NCI-H2107 treated with DMSO at 0.1 percent for 48 hours (cell line): ENCODE measurements around the gene CA9.
"Not testable (repeated sequence)": the region's sequence is repeated elsewhere in the genome, so short reads cannot be mapped to it uniquely, and the experiment has no call there.

Experiments
- DNase-seq: peaks from one replicate; lab custom pipeline; 2025; ENCODE audit not compliant: unreplicated experiment; lab: John Stamatoyannopoulos, UW

CA9 gene

DNA sequence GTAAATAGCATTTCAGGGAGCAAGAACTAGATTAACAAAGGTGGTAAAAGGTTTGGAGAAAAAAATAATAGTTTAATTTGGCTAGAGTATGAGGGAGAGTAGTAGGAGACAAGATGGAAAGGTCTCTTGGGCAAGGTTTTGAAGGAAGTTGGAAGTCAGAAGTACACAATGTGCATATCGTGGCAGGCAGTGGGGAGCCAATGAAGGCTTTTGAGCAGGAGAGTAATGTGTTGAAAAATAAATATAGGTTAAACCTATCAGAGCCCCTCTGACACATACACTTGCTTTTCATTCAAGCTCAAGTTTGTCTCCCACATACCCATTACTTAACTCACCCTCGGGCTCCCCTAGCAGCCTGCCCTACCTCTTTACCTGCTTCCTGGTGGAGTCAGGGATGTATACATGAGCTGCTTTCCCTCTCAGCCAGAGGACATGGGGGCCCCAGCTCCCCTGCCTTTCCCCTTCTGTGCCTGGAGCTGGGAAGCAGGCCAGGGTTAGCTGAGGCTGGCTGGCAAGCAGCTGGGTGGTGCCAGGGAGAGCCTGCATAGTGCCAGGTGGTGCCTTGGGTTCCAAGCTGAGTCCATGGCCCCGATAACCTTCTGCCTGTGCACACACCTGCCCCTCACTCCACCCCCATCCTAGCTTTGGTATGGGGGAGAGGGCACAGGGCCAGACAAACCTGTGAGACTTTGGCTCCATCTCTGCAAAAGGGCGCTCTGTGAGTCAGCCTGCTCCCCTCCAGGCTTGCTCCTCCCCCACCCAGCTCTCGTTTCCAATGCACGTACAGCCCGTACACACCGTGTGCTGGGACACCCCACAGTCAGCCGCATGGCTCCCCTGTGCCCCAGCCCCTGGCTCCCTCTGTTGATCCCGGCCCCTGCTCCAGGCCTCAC lies at the start of gene CA9:
Gene CA9 (plus strand): TSS at position 797 of the 893 bp plus-strand sequence. CDS start 32 bp downstream, at position 829.
- peak; percentile 39 for DNase-seq

DNA sequence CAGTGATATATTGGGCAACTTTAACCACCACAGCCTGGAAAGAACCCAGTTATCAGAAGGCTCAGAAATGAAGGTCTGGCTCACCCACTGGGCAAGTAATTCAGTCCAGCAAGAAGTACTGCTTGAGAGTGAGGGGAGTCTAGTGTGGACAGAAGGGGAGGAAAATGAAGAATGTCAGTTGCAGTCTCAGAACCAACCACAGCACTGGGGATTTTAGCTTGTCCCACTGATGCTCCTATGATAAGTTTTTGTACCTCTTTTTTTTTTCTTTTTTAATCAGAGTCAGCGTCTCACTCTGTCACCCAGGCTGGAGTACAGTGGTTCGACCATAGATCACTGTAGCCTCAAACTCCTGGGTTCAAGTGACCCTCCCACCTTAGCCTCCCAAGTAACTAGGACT lies 46.2 kb upstream of the CA9 start:
- no peak for DNase-seq

DNA sequence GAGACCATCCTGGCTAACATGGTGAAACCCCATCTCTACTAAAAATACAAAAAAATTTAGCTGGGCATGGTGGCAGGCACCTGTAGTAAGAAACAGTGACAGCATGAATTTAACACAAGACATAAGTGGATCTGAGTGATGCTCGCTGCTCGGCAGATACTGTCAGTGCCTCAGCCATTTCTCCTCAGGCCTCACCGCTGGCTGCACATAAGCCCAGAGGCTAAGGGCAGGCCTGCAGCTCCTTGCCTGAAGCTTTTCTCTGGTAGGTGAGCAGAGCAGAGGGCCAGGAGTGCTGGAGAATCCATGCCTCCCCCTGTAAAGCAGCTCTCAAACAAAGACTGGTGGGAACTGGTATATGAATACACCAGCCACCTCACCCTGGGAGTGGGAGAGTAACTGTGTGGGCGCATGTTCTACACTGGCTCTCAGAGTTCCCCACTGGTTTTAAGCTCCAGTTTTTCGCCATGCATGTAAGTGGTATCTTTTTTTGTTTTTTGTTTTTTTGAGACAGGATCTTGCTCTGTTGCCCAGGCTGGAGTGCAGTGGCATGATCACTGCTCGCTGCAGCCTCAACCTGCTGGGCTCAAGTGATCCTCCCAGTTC lies 45.2 kb upstream of the CA9 start:
- no peak for DNase-seq

DNA sequence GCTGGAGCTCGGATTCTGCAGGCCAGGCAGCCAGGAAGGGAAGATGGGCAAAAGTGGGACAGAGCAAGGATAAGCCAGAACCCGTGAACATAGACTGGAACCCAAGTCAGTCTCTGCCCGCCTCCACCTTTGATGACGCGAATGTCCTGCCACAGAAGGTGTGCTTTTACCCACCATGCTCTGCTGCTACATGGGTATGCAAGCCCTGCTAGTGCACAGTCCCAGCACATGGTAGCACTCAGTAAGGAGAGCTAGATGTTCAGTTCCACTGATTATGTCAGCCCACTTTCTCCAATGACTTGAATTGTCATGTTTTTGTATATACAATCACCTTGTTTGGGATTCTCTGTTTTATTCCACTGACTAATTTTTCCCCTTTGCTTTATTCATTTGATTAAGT lies 44.1 kb upstream of the CA9 start:
- no peak for DNase-seq

DNA sequence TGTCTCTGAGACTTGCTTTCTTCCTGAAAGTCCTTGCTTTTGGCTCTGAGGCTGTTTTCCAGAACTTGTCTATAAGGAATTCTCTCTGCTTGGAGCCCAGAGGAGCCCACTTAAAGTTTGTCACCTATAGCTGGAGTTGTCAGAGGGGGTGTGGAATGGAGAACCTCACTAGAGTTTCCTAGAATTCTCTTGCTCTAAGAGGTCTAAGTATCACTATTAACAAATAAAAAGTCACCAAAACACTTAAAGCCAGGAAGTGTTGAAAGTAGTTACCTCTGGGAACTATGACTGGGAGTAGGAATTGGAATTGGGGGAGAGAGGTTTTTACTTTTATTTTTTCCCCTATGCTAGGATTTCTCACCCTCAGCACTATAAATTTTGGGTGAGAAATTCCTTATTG lies 38.0 kb upstream of the CA9 start:
- no peak for DNase-seq

DNA sequence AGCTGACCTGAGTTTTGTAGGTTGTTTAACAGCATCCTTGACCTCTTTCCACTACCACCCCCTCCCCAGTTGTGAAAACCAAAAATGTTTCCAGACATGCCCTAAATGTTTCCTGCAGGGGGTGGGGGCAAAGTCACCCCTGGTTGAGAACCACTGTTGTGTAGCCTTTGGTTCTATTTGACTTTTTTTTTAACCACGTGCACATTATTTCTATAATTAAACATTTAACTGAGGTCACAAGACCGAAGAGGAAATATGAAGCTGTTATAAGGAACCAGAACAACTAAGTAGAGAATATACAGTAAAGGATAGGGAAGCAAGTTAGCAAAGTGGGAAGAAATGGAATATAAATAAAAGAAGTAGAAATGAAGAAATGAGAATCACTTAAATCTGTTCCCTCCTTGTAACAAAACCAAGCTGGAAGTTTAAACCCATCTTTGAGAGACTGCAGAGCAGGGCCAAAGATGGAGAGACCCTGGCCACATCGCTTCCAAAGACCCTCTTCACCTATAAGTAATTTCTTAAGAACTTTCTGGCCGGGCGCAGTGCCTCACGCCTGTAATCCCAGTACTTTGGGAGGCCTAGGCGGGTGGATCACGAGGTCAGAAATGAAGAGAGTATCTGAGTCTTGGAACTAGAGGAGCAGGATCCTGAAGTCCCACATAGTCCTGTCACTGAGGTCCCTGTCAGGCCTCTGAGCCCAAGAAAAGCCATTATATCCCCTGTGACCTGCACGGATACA lies 37.4 kb upstream of the CA9 start:
- no peak for DNase-seq

DNA sequence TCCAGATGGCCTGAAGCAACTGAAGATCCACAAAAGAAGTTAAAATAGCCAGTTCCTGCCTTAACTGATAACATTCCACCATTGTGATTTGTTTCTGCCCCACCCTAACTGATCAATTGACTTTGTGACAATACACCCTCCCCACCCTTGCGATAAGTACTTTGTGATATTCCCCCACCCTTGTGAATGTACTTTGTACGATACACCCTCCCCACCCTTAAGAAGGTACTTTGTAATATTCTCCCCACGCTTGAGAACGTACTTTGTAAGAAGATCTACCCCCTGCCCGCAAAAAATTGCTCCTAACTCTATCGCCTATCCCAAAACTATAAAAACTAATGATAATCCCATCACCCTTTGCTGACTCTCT lies 36.9 kb upstream of the CA9 start:
- DNase-seq: not testable (repeated sequence)

DNA sequence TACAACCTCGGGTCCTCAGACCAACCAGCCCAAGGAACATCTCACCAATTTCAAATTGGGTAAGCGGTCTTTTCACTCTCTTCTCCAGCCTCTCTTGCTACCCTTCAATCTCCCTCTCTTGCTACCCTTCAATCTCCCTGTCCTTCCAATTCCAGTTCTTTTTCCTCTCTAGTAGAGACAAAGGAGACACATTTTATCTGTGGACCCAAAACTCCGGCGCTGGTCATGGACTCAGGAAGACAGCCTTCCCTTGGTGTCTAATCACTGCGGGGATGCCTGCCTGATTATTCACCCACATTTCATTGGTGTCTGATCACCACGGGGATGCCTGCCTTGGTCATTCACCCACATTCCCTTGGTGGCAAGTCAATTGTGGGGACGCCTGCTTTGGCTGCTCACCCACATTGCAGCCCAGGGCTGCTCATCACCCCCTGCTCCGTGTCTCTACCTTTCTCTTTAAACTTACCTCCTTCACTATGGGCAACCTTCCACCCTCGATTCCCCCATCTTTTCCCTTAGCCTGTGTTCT lies 36.2 kb upstream of the CA9 start:
- not testable (repeated sequence) for DNase-seq

DNA sequence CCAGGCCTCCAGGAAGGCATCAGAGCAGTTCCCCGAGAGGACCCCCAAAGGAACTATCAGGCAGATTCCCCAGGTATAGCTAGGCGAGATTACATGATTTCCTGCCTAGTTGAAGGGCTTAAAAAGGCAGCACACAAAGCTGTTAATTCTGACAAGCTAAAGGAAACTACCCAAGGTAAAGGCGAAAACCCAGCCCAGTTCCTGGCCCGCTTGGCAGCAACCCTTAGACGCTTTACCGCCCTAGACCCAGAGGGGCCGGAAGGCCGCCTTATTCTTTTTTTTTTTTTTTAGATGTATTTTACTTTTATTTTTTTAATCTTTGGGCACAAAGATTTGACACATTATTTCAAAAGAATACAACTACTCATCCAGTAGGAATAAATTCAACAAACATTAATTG lies 35.0 kb upstream of the CA9 start:
- not testable (repeated sequence) for DNase-seq

DNA sequence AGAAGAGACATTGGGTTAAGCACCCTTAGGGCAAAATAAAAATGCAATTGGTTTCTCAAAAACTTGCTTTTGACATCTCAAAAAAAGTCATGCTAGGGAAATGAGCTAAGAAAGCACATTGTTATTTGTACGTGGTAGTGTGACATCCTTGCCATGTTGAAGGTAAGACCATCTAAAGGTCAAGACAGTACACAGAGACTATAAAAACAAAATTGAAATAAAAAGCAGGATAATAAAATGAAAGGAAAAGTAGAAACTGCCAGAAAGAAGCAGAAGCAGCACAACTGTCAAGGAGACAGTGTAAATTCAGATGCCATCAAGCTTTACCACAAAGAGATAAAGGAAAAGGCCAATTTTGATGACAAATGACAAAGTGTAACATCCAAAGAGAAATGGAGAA lies 34.5 kb upstream of the CA9 start:
- DNase-seq: not testable (repeated sequence)

DNA sequence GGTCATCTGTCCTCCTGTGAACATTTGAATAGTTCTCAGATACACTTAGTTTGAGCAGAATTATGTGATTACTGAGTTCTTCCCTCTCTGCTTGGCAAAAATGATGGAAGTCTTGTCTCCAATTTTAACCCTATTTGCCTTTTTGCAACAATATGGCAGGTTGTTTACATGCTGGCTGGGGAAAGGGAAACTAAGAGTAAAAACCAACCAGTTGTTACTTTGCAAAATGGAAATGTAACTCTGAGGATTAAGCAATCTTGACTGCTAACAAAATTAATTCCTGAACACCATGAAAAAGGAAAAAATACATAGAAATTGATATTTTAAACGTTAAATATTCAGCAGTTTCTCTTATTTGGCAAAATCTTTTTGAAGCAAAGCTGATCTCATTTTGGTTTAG lies 34.1 kb upstream of the CA9 start:
- no peak for DNase-seq

DNA sequence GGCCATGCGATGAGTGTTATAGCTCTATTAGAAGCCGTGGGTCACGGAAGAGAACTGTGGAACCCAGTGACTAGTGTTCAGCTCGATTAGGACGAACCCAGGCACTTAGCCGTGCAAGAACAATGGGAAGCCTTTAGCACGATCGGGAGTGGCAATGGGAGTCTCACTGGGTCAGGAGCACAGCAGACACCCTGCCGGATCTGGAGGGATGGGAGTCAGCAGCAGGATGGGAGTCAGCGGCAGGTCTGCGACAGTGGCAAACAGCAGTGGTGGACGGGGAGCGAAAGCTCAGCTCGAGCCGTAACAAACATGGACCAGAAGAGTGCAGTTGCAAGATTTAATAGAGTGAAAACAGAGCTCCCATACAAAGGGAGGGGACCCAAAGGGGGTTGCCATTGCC lies 33.3 kb upstream of the CA9 start:
- DNase-seq: not testable (repeated sequence)

DNA sequence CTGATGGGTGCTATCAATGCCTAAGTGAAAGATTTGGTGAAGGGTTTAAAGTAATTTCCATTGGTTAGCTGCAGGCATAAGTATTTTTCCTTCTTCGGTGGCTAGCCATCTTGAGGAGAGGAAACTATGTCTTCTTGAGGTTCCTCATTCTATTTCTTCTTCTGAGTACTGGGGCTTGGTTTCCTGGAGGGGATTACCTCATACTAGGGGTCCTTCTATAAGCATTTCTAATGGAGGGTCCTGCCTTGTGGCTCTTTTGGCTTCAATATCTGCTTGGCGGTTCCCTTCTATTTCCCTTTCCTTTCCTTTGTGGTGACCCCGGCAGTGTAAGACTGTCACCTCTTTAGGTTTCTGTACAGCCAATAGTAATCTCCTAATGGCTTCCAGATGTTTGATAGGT lies 32.2 kb upstream of the CA9 start:
- not testable (repeated sequence) for DNase-seq

DNA sequence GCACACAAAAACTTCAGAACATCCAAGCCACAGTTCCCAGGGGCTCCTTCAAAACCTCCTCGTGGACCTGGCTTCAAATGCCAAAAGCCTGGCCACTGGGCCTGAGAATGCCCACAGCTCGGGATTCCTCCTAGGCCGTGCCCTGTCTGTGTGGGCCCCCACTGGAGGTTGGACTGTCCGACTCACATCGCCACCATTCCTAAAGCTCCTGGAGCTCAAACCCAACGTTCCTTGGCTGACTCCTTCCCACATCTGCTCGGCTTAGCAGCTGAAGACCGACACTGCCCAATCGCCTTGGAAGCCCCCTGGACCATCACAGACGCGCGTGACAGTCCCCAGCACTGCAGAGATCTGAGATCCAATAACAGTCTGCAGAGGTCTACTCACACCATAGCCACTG lies 30.7 kb upstream of the CA9 start:
- DNase-seq: no peak

DNA sequence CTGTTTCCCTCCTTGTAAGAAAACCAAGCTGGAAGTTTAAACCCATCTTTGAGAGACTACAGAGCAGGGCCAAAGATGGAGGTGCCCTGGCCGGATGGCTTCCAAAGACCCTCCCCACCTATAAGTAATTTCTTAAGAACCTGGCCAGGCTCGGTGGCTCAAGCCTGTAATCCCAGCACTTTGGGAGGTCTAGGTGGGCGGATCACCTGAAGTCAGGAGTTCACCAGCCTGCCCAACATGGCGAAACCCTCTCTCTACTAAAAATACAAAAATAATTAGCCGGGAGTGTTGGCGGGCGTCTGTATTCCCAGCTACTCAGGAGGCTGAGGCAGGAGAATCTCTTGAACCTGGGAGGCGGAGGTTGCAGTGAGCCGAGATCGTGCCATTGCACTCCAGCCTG lies 28.0 kb upstream of the CA9 start:
- DNase-seq: not testable (repeated sequence)

DNA sequence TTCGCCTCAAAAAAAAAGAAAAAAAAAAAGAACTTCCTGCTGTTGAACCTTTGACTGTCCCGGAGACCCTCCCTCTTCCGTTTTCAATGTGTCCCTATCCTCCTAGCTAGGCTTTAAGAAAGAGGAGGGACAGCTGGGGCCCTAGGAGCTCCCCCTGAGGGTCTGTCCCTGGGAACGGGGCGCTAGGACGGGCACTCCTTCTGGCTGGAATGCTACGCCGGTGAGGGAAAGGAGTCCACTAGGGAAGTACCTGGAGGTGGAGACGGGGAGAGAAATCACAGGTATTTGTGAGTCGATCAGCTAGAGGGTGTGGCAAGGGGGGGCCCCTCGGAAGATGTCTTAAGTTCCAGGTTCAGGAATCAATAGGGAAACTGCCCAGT lies 27.6 kb upstream of the CA9 start:
- DNase-seq: no peak

DNA sequence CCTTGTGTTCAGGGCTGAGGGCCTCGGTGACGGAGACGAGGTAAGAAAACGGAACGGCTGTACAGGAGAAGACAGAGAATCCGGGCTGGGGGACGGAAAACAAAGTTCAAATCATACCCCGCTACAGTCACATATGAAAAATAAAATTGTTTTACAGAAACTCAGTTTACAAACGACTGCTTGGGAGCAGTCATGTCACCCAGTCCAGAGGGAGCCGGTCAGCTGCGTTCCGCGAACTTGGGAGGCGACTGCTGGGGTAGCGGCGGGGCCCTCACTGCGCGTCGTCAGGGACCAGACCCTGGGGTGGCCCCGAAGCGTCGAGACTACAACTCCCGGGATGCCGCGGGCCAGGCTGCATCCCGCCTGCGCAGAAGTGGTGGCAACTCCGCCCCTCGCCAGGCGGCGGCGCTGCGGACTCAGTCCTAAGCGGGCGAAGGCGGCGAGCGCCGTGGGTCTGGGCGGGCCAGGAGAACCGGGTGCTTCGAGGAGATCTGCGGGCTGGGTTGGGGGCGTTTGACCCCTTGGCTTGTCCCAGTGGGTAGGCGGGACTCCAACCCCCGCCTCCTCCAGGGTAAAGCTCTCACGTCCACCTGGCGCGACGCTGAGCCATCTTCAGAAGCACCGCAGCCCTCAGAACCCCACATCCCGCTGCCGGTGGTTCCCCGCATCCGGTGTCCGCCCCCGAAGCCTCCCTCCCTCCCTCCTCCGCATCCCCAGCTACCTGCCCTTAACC lies 27.0 kb upstream of the CA9 start:
- peak; percentile 65 for DNase-seq

DNA sequence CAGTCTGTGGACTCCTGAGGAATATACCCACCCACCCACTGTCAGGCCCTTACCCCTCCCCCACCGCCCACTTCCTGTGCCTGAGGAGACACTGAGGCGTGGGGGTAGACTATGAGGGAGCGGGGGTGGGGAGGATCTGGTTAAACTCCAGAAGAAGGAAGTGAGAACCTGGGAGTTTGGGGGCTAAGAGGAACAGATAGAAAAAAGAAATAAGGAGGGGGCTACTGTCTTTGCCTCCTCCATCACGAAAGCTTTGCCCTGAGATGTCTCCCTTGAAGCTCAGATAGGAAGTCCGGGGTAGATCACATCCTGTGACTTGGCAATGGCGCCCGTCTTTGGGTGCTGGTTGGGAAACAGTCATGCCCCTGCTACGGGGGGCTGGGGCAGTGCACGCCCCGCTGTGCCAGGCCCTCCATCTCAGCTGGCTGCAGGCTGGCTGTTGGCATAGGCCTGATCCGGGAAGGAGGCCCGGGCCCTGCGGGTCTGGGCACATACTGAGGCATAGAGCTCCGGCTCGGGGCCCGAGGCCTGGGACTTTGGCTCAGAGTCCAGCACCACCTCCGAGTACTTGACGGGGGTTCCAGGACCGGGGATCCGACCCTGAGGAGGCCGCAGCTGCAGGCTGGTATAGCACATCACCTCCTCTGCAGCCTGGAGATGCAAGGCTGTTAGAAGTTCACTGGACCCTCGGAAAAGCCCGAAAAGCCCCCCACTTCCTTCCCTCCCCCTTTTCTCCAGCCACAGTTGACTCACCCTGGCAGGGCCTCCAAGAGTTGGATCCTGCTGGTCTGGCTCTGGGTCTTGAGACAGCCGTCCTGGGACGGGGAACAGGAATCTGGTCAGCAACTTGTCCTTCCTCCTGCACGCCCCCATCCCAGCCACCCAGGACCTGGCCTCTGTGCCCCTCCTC lies 24.0 kb upstream of the CA9 start:
- DNase-seq: no peak

DNA sequence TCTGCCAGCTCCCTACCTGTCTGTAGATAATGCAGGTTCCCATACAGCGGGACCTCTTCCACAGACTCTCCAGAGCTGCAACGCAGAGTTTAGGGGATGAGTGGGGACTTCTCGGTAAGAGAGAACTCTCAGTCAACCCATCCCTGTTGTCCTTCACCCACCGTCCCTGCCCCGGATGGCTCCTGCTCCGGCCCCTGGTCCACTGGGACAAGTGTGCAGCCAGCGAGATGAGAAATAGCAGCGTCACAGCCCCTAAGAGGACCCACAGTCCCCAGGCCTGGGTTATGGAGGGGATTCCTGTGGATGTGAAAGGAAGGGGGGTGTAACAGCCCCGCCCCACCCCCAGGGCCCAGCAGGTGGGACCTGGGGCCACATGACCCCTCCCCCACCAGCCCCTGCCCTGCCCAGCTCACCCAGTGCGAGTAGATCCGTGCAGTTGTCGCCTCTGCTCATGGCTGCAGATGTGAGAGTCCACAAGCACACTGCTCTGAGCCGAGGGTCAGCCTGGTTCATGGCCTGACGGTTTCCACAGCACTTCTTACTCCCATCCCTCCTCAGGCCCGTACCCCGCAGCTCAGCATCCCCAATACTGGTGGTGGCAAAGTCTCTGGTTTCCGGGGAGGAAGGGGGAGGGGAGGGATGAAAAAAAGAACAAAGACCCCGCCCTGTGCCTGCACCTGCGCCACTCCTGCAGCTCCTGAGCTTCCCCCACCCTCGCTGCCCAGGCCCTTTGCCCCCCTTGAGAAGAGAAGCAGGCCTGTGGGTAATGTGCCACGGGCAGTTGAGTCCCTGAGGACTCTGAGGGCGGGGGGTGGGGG lies 23.2 kb upstream of the CA9 start, which contains the start of gene SIT1:
Gene SIT1 (minus strand): TSS at position 591 of the 818 bp plus-strand sequence. CDS start 78 bp downstream, at position 513.
- DNase-seq: no peak
